ENCODE data around the gene NNAT.
"Not testable (repeated sequence)": the region's sequence is repeated elsewhere in the genome, so short reads cannot be mapped to it uniquely, and the experiment has no call there.

- TF ChIP-seq, protein P1, sequence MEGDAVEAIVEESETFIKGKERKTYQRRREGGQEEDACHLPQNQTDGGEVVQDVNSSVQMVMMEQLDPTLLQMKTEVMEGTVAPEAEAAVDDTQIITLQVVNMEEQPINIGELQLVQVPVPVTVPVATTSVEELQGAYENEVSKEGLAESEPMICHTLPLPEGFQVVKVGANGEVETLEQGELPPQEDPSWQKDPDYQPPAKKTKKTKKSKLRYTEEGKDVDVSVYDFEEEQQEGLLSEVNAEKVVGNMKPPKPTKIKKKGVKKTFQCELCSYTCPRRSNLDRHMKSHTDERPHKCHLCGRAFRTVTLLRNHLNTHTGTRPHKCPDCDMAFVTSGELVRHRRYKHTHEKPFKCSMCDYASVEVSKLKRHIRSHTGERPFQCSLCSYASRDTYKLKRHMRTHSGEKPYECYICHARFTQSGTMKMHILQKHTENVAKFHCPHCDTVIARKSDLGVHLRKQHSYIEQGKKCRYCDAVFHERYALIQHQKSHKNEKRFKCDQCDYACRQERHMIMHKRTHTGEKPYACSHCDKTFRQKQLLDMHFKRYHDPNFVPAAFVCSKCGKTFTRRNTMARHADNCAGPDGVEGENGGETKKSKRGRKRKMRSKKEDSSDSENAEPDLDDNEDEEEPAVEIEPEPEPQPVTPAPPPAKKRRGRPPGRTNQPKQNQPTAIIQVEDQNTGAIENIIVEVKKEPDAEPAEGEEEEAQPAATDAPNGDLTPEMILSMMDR (IDR thresholded peaks at IDR 0.05), result not testable (repeated sequence)
- not testable (repeated sequence) for TF ChIP-seq ZFX (IDR thresholded peaks at IDR 0.05; ENCODE audit: borderline replicate concordance)
Observed at GRCh38 chr20:37472435-37472834, 48.6 kb upstream of the NNAT start.
